Trophoblast cell (in vitro differentiated cells and primary cell): ENCODE measurements around the gene YIF1A.

ENCODE experiments used
- DNase-seq, 2 donors: peaks; one replicate each; pipeline ENCODE4 v3.0.0-alpha.2; 2016
- H2AFZ ChIP-seq: 2 replicates; pipeline ENCODE4 v1.6.1; 2013; ENCODE audit warnings: low read length, moderate library complexity, mild to moderate bottlenecking; ENCODE audit not compliant: insufficient read depth, poor library complexity
- H2AK5ac ChIP-seq: 2 replicates; pipeline ENCODE4 v1.6.1; 2013; ENCODE audit warnings: mild to moderate bottlenecking, low read length
- H2BK120ac ChIP-seq: 2 replicates; pipeline ENCODE4 v1.6.1; 2013; ENCODE audit warnings: low read length, mild to moderate bottlenecking, moderate library complexity; ENCODE audit not compliant: insufficient read depth, poor library complexity
- H2BK12ac ChIP-seq: 2 replicates; pipeline ENCODE4 v1.6.1; 2013; ENCODE audit warnings: mild to moderate bottlenecking, low read length, moderate library complexity
- H2BK5ac ChIP-seq: 2 replicates; pipeline ENCODE4 v1.6.1; 2013; ENCODE audit warnings: low read length, low read depth, moderate library complexity, mild to moderate bottlenecking; ENCODE audit not compliant: poor library complexity
- H3K14ac ChIP-seq: 2 replicates; pipeline ENCODE4 v1.6.1; 2013; ENCODE audit warnings: mild to moderate bottlenecking, low read length
- H3K18ac ChIP-seq: 2 replicates; pipeline ENCODE4 v1.6.1; 2013; ENCODE audit warnings: mild to moderate bottlenecking, low read length
- H3K23ac ChIP-seq: 2 replicates; pipeline ENCODE4 v1.6.1; 2013; ENCODE audit warnings: low read length
- H3K27ac ChIP-seq: 2 replicates; pipeline ENCODE4 v1.5.1; 2013; ENCODE audit warnings: low read depth, mild to moderate bottlenecking, inconsistent platforms, low read length, moderate library complexity
- H3K27me3 ChIP-seq: 2 replicates; pipeline ENCODE4 v1.6.1; 2013; ENCODE audit warnings: inconsistent platforms, mild to moderate bottlenecking, low read length, moderate library complexity; ENCODE audit not compliant: insufficient read depth
- H3K36me3 ChIP-seq, 2 experiments: 1 replicate in 1 of 2; 2 replicates in 1 of 2; pipeline ENCODE4 v1.6.1; 2013; ENCODE audit warnings: low read length in 2 of 2, mild to moderate bottlenecking in 2 of 2, moderate library complexity in 1 of 2; ENCODE audit not compliant: insufficient read depth in 2 of 2, control insufficient read depth in 1 of 2
- H3K4ac ChIP-seq: 2 replicates; pipeline ENCODE4 v1.6.1; 2013; ENCODE audit warnings: low read depth, mild to moderate bottlenecking, low read length, moderate library complexity
- H3K4me1 ChIP-seq, 2 experiments: 1 replicate in 1 of 2; 2 replicates in 1 of 2; pipeline ENCODE4 v1.6.1; 2013; ENCODE audit warnings: low read length in 2 of 2, mild to moderate bottlenecking in 2 of 2, moderate library complexity in 1 of 2; ENCODE audit not compliant: insufficient read depth in 2 of 2, control insufficient read depth in 1 of 2
- H3K4me2 ChIP-seq: 2 replicates; pipeline ENCODE4 v1.6.1; 2013; ENCODE audit warnings: inconsistent platforms, mild to moderate bottlenecking, low read length, moderate library complexity
- H3K4me3 ChIP-seq: 2 replicates; pipeline ENCODE4 v1.5.1; 2013; ENCODE audit warnings: mild to moderate bottlenecking, low read depth, low read length, inconsistent platforms
- H3K79me1 ChIP-seq: one replicate; pipeline ENCODE4 v1.6.1; 2013; ENCODE audit warnings: low read length
- H3K79me2 ChIP-seq: 2 replicates; pipeline ENCODE4 v1.6.1; 2013; ENCODE audit warnings: low read length, mild to moderate bottlenecking; ENCODE audit not compliant: control insufficient read depth, insufficient read depth, poor library complexity
- H3K9ac ChIP-seq: 2 replicates; pipeline ENCODE4 v1.6.1; 2013; ENCODE audit warnings: mild to moderate bottlenecking, low read length
- H3K9me3 ChIP-seq: 2 replicates; pipeline ENCODE4 v1.6.1; 2013; ENCODE audit warnings: low read depth, mild to moderate bottlenecking, control low read depth, inconsistent platforms, low read length; ENCODE audit not compliant: insufficient read depth
- H4K12ac ChIP-seq: 2 replicates; pipeline ENCODE4 v1.6.1; 2013; ENCODE audit warnings: low read depth, mild to moderate bottlenecking, low read length, moderate library complexity
- H4K8ac ChIP-seq: 2 replicates; pipeline ENCODE4 v1.6.1; 2013; ENCODE audit warnings: low read depth, mild to moderate bottlenecking, low read length, moderate library complexity
- H4K91ac ChIP-seq: one replicate; pipeline ENCODE4 v1.6.1; 2013; ENCODE audit warnings: low read depth, mild to moderate bottlenecking, low read length, moderate library complexity
- WGBS: extraction: QIAGEN DNeasy Blood & Tissue Kit; methylation state at CpG from one replicate; pipeline ENCODE4 v1.1.7; 2013; ENCODE audit warnings: missing lambda C conversion rate; ENCODE audit not compliant: insufficient read length, insufficient coverage; ENCODE audit errors: extremely low coverage; 5-methylcytosine and 5-hydroxymethylcytosine counted together

YIF1A gene

DNA sequence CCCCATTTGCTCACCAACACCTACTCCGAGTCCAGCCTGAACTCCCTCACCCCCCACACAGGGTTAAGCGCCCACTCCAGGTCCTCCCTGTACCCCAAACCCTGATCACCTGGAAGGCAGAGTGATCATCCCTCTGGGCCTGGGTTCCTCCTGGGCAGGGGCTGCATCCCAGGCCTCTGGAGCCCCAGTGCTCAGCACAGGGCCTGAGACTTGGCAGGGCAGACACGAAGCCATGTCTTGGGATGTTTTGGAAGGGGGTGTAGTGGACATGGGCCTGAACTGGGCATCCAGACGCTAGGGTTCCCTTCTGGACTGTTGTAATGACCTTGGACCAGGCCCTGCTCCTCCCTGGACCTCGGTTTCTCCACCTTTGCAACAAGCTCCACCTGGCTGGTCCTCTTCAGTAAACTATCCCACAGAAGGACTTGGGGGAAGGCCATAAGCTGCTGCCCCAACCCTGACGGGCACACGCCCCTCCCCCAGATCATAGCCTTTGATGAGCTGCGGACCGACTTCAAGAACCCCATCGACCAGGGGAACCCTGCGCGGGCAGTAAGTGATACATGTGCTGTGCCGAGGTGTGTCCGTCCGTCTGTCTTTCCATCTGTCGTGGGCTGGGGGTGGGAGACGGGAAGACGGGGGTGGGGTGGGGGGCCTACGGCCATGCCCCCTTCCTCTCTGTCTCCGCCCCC, 7.0 kb downstream of the YIF1A start:
- no peaks in the 10 kb centered on the region for H3K27me3 ChIP-seq
- H2AK5ac ChIP-seq, result no peak overlapping the region
- no peak overlapping the region for H3K18ac ChIP-seq
- H3K4me2 ChIP-seq, result no peak overlapping the region
- H4K91ac ChIP-seq, result no peak overlapping the region
- H4K8ac ChIP-seq, result no peak overlapping the region
- no peak overlapping the region for H3K4me3 ChIP-seq
- no peak overlapping the region for H2BK5ac ChIP-seq
- no peak overlapping the region for H3K4ac ChIP-seq
- H3K36me3 ChIP-seq, result peaks cover 26 to 29% of the 10 kb centered on the region in 2 experiments
- no peak overlapping the region for H3K23ac ChIP-seq
- no peak overlapping the region for H2AFZ ChIP-seq
- peaks cover 5 to 7% of the 10 kb centered on the region in 2 experiments for H3K4me1 ChIP-seq
- H3K9me3 ChIP-seq, result no peaks in the 10 kb centered on the region
- H4K12ac ChIP-seq, result no peak overlapping the region
- H2BK12ac ChIP-seq, result no peak overlapping the region
- H3K79me1 ChIP-seq, result no peaks in the 10 kb centered on the region
- DNase-seq, result no peak
- no peak overlapping the region for H2BK120ac ChIP-seq
- WGBS, result no CpG with 5 or more reads among the region's 20 CpGs
- no peak overlapping the region for H3K9ac ChIP-seq
- no peak overlapping the region for H3K27ac ChIP-seq
- H3K14ac ChIP-seq, result no peak overlapping the region
- no peaks in the 10 kb centered on the region for H3K79me2 ChIP-seq

DNA sequence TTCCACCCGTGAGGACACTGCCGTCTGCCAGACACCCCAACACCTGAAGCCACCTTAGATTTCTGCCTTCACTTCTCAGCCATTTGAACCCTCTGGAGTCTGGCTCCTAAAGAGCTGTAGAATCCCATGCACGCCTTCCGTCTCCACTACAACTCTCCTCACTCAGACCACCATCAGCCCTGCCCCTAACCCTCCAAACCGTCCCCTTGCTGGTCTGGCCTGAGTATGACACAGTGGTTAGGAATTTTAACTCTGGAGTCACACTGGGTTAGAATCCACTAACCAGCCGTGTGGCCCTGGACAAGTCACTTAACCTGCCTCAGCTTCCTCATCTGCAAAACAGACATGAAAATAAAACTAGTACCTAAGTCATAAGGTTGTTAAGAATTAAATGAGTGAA, 7.9 kb downstream of the YIF1A start:
- Histone ChIP-seq H3K36me3 (peaks cover 26 to 28% of the 10 kb centered on the region in 2 experiments), H2BK5ac (no peak overlapping the region), H4K91ac (no peak overlapping the region), H3K18ac (no peak overlapping the region), H3K9ac (no peak overlapping the region), H3K27ac (no peak overlapping the region), H2BK120ac (no peak overlapping the region), H3K23ac (no peak overlapping the region), H4K12ac (no peak overlapping the region), H3K14ac (no peak overlapping the region), H3K4ac (no peak overlapping the region), H3K27me3 (no peaks in the 10 kb centered on the region), H3K4me2 (no peak overlapping the region), H3K9me3 (no peaks in the 10 kb centered on the region), H2AK5ac (no peak overlapping the region), H3K4me3 (no peak overlapping the region), H3K79me2 (no peaks in the 10 kb centered on the region), H4K8ac (no peak overlapping the region), H3K79me1 (no peaks in the 10 kb centered on the region), H2AFZ (no peak overlapping the region), H3K4me1 (peaks cover 5 to 7% of the 10 kb centered on the region in 2 experiments), H2BK12ac (no peak overlapping the region)
- peak in 1 of 2 donors; percentile 60 for DNase-seq
- WGBS, result no CpG with 5 or more reads among the region's 6 CpGs

DNA sequence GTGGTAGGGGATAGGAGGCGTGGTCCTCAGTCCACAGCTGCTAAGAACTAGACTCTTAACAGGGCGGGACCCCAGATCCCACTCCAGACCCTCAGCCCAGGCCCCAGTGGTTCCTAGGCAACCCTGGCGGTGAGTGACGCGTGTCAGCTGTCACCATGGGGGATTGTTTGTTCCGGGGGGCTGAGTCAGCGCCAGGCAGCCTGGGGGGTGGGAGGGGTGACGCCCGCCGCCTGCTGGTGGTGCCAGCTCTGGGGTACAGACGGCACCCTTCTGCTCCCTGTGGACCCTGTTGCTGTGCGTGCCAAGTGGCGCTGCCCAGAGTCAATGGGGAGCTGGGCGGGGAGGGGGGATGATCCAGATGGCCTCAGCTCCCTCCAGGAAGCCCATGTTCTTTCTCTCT, 8.5 kb downstream of the YIF1A start:
- Histone ChIP-seq H3K27me3 (no peaks in the 10 kb centered on the region), H4K12ac (no peak overlapping the region)
- WGBS, result no CpG with 5 or more reads among the region's 14 CpGs

DNA sequence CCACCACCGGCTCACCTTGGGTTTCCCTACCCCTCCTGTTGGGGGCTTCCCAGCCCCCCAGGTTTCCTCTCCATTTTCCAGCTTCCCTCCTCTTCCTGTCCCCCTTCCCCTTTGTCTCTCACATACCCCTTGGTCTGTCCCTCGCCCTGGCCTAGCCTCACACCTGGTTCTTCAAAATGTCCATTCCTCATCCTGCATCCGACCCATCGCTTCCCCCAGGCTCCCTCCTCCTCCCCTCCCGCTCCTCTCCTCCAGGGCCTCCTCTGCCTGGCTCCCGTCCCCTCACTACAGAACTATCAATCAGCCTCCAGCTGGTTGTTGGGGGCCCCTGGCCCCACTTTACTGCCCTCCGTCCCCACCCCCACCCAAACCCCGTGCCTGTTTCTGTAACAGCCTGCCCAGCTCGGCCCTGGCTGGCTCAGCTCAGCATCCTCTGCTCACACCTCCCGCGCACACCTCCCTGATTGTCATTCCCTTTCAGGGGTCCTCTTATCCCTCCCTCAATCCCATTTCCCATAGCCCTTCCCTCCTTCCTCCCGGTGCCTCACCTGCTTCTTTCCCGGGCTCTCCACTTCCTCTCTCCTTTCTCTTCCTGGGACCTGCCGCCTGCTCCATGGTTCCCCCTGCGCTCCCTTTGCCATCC, 9.7 kb downstream of the YIF1A start:
- H3K4me1 ChIP-seq, result peaks cover 5 to 7% of the 10 kb centered on the region in 2 experiments
- H3K79me2 ChIP-seq, result no peaks in the 10 kb centered on the region
- H4K12ac ChIP-seq, result no peak overlapping the region
- H3K9ac ChIP-seq, result no peak overlapping the region
- no CpG with 5 or more reads among the region's 15 CpGs for WGBS
- H3K9me3 ChIP-seq, result no peaks in the 10 kb centered on the region
- H3K4me3 ChIP-seq, result no peak overlapping the region
- H4K91ac ChIP-seq, result no peak overlapping the region
- no peak overlapping the region for H3K18ac ChIP-seq
- H2AFZ ChIP-seq, result no peak overlapping the region
- no peak overlapping the region for H3K4ac ChIP-seq
- H3K79me1 ChIP-seq, result no peaks in the 10 kb centered on the region
- H4K8ac ChIP-seq, result no peak overlapping the region
- H2BK120ac ChIP-seq, result no peak overlapping the region
- H2AK5ac ChIP-seq, result no peak overlapping the region
- H3K4me2 ChIP-seq, result no peak overlapping the region
- H3K23ac ChIP-seq, result no peak overlapping the region
- H3K27me3 ChIP-seq, result no peaks in the 10 kb centered on the region
- no peak for DNase-seq
- no peak overlapping the region for H2BK12ac ChIP-seq
- peaks cover 27% of the 10 kb centered on the region in 2 experiments for H3K36me3 ChIP-seq
- no peak overlapping the region for H3K14ac ChIP-seq
- H3K27ac ChIP-seq, result no peak overlapping the region
- no peak overlapping the region for H2BK5ac ChIP-seq

More for the DNA sequence above, 8.5 kb downstream of the YIF1A start:
- H3K36me3 ChIP-seq, result peaks cover 28% of the 10 kb centered on the region in 2 experiments
- H3K4me2 ChIP-seq, result no peak overlapping the region
- DNase-seq, result no peak
- H3K4me3 ChIP-seq, result no peak overlapping the region
- H3K14ac ChIP-seq, result no peak overlapping the region
- H3K27ac ChIP-seq, result no peak overlapping the region
- H2BK120ac ChIP-seq, result no peak overlapping the region
- peaks cover 5 to 7% of the 10 kb centered on the region in 2 experiments for H3K4me1 ChIP-seq
- no peak overlapping the region for H2AFZ ChIP-seq
- H4K91ac ChIP-seq, result no peak overlapping the region
- H3K23ac ChIP-seq, result no peak overlapping the region
- H3K4ac ChIP-seq, result no peak overlapping the region
- no peaks in the 10 kb centered on the region for H3K79me1 ChIP-seq
- no peaks in the 10 kb centered on the region for H3K79me2 ChIP-seq
- H4K8ac ChIP-seq, result no peak overlapping the region
- H2BK12ac ChIP-seq, result no peak overlapping the region
- no peaks in the 10 kb centered on the region for H3K9me3 ChIP-seq
- H2AK5ac ChIP-seq, result no peak overlapping the region
- H3K18ac ChIP-seq, result no peak overlapping the region
- H3K9ac ChIP-seq, result no peak overlapping the region
- H2BK5ac ChIP-seq, result no peak overlapping the region
